Neural cell (in vitro differentiated cells): ENCODE measurements around the gene CAMK1D.

ENCODE experiments used
- EP300 ChIP-seq: fragments of 450-650 bp; conservative IDR thresholded peaks from 2 replicates; pipeline ENCODE4 v1.6.1; 2014; ENCODE audit warnings: antibody characterized with exemption, mild to moderate bottlenecking, moderate library complexity; ENCODE audit not compliant: poor library complexity, severe bottlenecking
- POLR2AphosphoS5 ChIP-seq: IDR thresholded peaks from 2 replicates; pipeline ENCODE4 v1.6.1; 2012
- TAF1 ChIP-seq: IDR thresholded peaks from 2 replicates; pipeline ENCODE4 v1.6.1; 2012; ENCODE audit warnings: low read depth
- TF ChIP-seq, protein P1 (sequence below): fragments of 450-650 bp; IDR thresholded peaks from 2 replicates; pipeline ENCODE4 v1.5.1; 2014; ENCODE audit warnings: antibody characterized with exemption, mild to moderate bottlenecking, moderate library complexity; ENCODE audit not compliant: poor library complexity, severe bottlenecking

DNA sequence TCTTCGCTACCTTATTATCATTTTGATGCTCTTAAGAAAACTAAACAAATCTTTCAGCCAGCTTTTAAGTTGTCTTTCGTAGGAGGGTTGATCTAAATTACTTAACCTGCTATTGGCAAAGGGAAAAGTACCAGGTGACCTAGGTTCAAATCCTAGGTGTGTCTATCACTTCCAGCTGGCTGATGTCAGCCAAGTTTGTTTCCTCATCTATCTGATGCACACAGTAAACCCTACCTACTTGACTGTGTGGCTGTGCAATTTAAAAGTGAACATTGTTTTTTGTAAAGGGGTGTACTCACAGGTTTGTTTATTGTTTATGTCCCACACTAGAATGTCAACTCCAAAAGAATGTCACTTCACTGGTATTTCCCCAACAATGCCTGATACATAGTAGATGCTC is 21.9 kb upstream of the CAMK1D start:
- TF ChIP-seq, protein P1, sequence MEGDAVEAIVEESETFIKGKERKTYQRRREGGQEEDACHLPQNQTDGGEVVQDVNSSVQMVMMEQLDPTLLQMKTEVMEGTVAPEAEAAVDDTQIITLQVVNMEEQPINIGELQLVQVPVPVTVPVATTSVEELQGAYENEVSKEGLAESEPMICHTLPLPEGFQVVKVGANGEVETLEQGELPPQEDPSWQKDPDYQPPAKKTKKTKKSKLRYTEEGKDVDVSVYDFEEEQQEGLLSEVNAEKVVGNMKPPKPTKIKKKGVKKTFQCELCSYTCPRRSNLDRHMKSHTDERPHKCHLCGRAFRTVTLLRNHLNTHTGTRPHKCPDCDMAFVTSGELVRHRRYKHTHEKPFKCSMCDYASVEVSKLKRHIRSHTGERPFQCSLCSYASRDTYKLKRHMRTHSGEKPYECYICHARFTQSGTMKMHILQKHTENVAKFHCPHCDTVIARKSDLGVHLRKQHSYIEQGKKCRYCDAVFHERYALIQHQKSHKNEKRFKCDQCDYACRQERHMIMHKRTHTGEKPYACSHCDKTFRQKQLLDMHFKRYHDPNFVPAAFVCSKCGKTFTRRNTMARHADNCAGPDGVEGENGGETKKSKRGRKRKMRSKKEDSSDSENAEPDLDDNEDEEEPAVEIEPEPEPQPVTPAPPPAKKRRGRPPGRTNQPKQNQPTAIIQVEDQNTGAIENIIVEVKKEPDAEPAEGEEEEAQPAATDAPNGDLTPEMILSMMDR: no peak
- TF ChIP-seq EP300: no peak
- no peak for TF ChIP-seq POLR2AphosphoS5
- no peak for TF ChIP-seq TAF1
